Measurements from ENCODE around the gene JMJD1C. TPM values are rescaled to one million over a fixed set of nuclear protein-coding genes. Genes with fewer than 3 reads are reported as not detected.

The JMJD1C gene
- total and polyA plus RNA-seq, 8 donors, result 25.6 to 56.9 (median 36.7) TPM

DNA sequence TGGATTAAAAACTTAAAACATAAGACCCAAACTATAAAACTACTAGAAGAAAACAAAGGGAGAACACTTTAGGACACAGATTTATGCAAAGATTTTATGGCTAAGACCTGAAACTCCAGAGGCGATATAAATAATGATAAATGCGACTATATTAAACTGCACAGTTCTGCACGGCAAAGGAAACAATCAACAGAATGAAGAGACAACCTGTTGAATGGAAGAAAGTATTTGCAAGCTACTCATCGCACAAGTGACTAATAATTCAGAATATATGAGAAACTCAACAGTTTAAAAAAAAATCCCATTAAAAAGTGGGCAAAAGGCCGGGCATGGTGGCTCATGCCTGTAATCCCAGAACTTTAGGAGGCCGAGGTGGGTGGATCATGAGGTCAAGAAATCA is 73.6 kb downstream of the JMJD1C start:
- H3K4me3 ChIP-seq, result no peak overlapping the region
- H3K36me3 ChIP-seq, result no peaks in the 10 kb centered on the region
- no peak overlapping the region for H3K27ac ChIP-seq
- WGBS, 2 donors, result 96 to 99% methylated on average over 6 of the region's 6 CpGs
- intact Hi-C loops (cut with DNase I), result no loop called here
- TF ChIP-seq, protein P1, sequence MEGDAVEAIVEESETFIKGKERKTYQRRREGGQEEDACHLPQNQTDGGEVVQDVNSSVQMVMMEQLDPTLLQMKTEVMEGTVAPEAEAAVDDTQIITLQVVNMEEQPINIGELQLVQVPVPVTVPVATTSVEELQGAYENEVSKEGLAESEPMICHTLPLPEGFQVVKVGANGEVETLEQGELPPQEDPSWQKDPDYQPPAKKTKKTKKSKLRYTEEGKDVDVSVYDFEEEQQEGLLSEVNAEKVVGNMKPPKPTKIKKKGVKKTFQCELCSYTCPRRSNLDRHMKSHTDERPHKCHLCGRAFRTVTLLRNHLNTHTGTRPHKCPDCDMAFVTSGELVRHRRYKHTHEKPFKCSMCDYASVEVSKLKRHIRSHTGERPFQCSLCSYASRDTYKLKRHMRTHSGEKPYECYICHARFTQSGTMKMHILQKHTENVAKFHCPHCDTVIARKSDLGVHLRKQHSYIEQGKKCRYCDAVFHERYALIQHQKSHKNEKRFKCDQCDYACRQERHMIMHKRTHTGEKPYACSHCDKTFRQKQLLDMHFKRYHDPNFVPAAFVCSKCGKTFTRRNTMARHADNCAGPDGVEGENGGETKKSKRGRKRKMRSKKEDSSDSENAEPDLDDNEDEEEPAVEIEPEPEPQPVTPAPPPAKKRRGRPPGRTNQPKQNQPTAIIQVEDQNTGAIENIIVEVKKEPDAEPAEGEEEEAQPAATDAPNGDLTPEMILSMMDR (IDR thresholded peaks at IDR 0.05), result no peak
- no peaks in the 10 kb centered on the region for H3K9me3 ChIP-seq
- H3K27me3 ChIP-seq, result no peaks in the 10 kb centered on the region
- no peaks in the 10 kb centered on the region for H3K4me1 ChIP-seq
- FAIRE-seq (no peak), ATAC-seq (no peak), DNase-seq (no peak)

DNA sequence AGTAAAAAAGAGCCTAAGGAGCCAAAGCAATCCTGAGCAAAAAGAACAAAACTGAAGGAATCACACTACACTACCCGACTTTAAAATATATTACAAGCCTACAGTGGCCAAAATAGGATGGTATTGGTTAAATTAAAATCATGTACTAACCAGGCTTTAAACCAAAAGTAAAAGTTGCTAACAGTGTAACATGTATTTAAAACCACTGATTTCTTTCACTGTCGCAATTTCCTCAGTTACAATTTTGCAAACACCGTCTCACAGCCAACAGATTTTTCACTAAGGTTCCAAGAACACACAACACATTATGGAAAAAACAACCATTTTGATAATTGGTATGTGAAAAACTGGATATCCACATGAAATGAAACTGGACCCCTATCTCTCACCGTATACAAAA is 74.0 kb downstream of the JMJD1C start:
- FAIRE-seq, result no peak
- ATAC-seq, result no peak
- Histone ChIP-seq H3K9me3 (no peaks in the 10 kb centered on the region), H3K27ac (no peak overlapping the region), H3K27me3 (no peaks in the 10 kb centered on the region), H3K4me3 (no peak overlapping the region), H3K36me3 (no peaks in the 10 kb centered on the region), H3K4me1 (no peaks in the 10 kb centered on the region)
- no peak for DNase-seq
- intact Hi-C loops (cut with DNase I), result no loop called here
- TF ChIP-seq, protein P1 (IDR thresholded peaks at IDR 0.05), result no peak
- WGBS, 2 donors, result 93 to 94% methylated on average over 4 of the region's 4 CpGs

DNA sequence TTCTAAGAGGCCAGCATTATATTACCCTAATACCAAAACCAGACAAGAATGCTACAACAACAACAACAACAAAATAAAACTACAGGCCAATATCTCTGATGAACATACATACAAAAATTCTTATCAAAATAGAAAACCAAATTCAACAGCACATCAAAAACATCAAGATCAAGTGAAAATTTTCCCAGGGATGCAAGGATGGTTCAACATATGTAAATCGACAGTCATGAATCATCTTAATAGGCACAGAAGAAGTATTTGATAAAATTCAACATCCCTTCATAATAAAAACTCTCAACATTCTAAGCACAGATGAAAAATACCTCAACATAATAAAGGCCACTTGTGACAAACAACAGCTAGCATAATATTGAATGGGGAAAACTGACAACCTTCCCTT is 75.3 kb downstream of the JMJD1C start:
- Histone ChIP-seq H3K36me3 (no peaks in the 10 kb centered on the region), H3K4me1 (no peaks in the 10 kb centered on the region), H3K9me3 (no peaks in the 10 kb centered on the region), H3K4me3 (no peak overlapping the region), H3K27ac (no peak overlapping the region), H3K27me3 (no peaks in the 10 kb centered on the region)
- intact Hi-C loops (cut with DNase I), result no loop called here
- FAIRE-seq (no peak), ATAC-seq (no peak), DNase-seq (no peak)
- TF ChIP-seq, protein P1 (IDR thresholded peaks at IDR 0.05), result no peak
- 95 to 96% methylated on average over 1 of the region's 1 CpG for whole genome bisulfite sequencing, 2 donors

DNA sequence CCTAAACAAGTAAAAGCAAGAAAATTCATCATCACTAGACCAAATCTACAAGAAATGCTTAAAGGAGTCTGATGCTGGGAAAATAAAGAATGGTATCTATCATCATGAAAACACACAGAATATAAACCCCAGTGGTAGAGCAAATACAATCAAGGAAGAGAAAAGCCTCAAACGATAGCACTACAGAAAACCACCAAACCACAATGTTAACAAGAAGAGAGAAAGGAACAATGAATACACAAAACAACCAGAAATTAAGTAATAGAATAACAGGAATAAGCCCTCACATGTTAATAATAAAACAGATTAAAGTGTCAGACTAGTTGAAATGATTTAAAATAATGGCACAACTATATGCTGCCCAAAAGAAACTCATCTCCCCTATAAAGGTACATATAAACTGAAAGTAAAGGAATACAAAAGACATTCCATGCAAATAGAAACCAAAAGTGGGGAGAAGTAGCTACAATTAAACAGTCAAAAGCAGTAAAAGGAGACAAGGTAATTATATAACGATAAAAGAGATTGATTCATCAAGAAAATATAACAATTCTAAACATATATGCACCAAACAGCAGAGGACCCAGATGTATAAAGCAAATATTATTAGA is 77.3 kb downstream of the JMJD1C start:
- Histone ChIP-seq H3K27me3 (no peaks in the 10 kb centered on the region), H3K27ac (no peak overlapping the region), H3K4me1 (no peaks in the 10 kb centered on the region), H3K36me3 (no peaks in the 10 kb centered on the region), H3K9me3 (no peaks in the 10 kb centered on the region), H3K4me3 (no peak overlapping the region)
- ATAC-seq (no peak), DNase-seq (no peak), FAIRE-seq (no peak)
- intact Hi-C loops (cut with DNase I), result no loop called here
- 78 to 84% methylated on average over 2 of the region's 2 CpGs for WGBS, 2 donors
- TF ChIP-seq, protein P1 (IDR thresholded peaks at IDR 0.05), result no peak

DNA sequence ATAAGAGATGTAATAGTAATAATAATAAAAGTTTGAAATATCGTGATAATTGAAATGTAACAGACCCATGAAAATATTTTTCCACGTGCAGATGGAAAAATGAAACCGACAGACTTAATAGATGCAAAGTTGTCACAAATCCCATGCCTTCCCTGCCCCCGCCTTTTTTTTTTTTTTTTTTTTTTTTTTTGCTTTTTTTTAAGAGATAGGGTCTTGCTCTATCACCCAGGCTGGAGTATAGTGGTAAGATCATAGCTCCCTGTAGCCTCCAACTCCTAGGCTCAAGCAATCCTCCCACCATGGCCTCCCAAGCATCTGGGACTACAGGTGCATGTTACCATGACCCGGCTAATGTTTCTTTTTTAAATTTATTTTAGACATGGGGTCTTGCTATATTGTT is 80.5 kb downstream of the JMJD1C start:
- H3K27ac ChIP-seq, result no peak overlapping the region
- no peak for DNase-seq
- H3K4me1 ChIP-seq, result no peaks in the 10 kb centered on the region
- FAIRE-seq, result no peak
- H3K4me3 ChIP-seq, result no peak overlapping the region
- WGBS, 2 donors, result 95 to 96% methylated on average over 5 of the region's 5 CpGs
- no peaks in the 10 kb centered on the region for H3K36me3 ChIP-seq
- TF ChIP-seq, protein P1 (IDR thresholded peaks at IDR 0.05), result no peak
- no peak for ATAC-seq
- intact Hi-C loops (cut with DNase I), result no loop called here
- H3K9me3 ChIP-seq, result no peaks in the 10 kb centered on the region
- no peaks in the 10 kb centered on the region for H3K27me3 ChIP-seq

Data from pancreas (tissue), 10 donors.